IPS-NIHi7 (cell line): Measurements from ENCODE around the gene ADCYAP1.
"Not testable (repeated sequence)": the region's sequence is repeated elsewhere in the genome, so short reads cannot be mapped to it uniquely, and the experiment has no call there.

Experiments used
- DNase-seq: peaks from one replicate; pipeline ENCODE4 v3.0.0; 2012; ENCODE audit warnings: mixed read lengths; ENCODE audit errors: extremely low spot score

The ADCYAP1 gene

DNA sequence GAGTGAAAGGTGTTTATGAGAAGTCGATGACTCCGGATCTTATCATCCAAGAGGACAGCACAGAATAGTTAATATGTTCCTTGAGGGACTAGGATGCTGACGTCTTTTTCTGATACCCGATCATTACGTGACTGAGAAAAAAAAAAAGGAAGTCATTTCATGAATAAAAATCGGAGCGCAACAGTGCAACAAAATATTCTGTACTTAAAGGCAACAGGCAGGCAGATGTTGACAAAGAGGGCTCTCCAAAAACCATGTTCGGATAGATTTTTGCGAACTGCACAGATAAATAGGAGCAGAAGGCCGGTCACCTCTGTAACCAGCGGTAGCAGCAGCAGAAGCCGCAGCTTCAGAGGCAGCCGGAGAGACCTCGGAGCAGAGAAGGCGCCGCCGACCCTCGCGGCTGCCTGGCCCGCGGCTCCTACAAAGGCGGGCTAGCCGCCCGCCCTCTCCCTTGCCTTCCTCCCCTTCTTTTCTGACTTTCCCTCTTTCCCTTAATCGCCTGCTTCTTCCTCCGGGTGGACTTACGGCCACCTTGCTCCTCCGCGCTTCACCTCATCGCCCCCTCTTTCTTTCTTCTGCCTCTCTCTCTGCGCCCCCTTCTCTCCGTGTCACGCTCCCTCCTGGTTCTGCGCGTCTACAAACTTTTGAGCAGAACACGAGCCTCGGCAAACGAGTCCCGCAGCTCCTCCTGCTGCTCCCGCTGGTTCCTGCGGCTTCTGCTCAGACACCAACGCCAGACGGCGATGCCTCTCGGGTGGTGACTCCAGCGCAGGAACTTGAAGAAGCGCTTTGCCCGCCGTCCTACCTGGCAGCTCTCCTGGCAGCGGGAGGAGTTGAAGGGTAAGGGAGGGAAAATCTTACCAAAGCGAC is at the start of gene ADCYAP1:
Gene ADCYAP1 (plus strand): TSS at position 654 of the 873 bp plus-strand sequence. CDS start 516 bp downstream, outside the sequence.
- peak; percentile 62 for DNase-seq

- DNase-seq: no peak
Measured at GRCh38 chr18:857986-858385, 46.7 kb upstream of the ADCYAP1 start.

DNA sequence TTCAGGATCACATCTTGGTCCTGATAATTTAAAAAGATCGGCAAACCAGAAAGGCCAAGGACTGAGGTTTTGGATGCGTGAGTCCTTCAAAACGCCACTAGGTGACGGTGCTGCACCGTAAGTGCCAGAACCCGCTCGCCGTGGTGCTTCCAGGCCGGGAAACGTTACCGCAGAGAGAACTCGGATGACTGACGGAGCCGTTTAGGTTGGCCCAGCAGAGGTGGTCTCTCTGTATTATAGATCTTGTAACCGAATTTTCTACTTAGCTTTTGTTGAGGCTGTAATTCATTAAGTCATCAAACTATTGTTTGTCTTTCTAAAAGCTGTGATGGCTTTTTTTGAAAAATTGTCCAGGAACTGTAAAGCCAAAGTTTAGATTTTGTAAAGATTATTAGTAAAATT is 39.8 kb upstream of the ADCYAP1 start:
- DNase-seq: peak; percentile 87

GRCh38 chr18:867257-867656 is 37.4 kb upstream of the ADCYAP1 start:
- DNase-seq: no peak

DNA sequence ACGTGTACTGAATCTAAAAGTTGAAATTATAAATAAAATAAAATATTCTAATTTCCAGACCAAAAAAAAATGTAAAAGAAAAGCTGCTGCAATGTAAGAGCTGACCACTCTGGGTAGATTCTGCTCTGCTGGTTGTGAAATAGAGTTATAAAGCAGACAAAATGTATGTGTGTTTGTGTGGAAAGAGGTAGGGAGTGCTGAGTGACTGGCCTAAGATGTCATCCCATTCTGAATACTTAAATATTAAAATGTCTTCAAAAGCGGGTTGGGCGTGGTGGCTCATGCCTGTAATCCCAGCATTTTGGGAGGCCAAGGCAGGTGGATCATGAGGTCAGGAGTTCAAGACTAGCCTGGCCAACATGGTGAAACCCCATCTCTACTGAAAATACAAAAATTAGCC is 31.2 kb upstream of the ADCYAP1 start:
- DNase-seq: not testable (repeated sequence)

- no peak for DNase-seq
Measured at GRCh38 chr18:875912-876311, 28.8 kb upstream of the ADCYAP1 start.

GRCh38 chr18:877238-877637 is 27.4 kb upstream of the ADCYAP1 start:
- no peak for DNase-seq

GRCh38 chr18:886076-886475 is 18.6 kb upstream of the ADCYAP1 start:
- DNase-seq: no peak

DNA sequence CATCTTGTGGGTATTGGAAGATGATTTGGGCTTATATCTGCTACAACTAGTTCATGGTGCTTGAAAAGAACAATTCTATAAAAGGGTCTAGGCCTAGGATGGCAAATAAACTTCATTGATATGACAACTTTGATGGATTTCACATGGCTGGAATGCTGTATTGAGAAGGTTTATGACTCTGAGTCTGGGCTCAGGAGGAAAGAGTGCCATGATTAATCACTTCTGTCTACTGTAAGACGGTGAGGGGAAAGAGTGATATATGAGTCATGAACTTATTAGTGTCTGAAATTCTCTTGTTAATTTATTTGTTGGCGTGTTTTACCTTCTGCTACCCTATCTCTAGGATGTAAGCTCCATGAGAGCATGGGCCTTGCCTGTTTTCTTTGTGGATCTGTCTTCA is 17.0 kb upstream of the ADCYAP1 start:
- no peak for DNase-seq

DNA sequence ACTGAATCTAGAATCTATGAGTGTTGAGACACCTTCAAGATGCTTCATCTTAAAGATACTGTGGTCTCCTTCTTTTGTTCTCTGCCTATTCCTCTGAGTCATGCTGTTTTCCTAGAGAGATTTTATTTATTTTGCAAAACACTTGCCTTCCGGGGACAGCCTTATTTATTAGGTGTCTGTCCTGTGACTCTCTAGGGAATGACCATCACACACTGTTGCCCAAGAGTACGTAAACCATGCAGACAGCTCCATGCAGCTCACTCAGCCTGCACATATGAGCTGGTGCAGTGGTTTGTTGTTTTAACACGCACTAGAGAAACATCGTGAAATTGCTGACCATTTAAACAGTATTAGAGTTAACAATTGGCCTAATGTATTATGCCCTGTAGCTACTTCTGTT is 12.4 kb upstream of the ADCYAP1 start:
- no peak for DNase-seq

DNA sequence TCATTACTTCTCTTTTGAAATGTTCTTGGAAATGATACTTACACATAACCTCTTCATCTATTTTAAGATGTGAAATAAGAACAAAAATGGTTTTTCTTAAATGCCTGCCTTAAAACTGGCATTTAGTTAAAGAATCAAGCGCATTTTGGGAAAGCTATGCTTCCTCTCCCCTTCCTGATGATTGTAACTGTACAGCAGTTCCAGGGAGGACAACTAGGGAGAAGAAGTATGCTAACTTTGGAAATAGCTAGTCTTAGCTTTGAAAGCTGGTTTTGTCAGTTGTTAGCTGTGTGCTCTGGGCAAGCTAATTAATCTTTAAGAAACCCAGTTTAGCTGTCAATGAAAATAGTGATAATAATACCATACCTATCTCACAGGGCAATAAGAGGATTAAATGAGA is 8.4 kb upstream of the ADCYAP1 start:
- no peak for DNase-seq

DNA sequence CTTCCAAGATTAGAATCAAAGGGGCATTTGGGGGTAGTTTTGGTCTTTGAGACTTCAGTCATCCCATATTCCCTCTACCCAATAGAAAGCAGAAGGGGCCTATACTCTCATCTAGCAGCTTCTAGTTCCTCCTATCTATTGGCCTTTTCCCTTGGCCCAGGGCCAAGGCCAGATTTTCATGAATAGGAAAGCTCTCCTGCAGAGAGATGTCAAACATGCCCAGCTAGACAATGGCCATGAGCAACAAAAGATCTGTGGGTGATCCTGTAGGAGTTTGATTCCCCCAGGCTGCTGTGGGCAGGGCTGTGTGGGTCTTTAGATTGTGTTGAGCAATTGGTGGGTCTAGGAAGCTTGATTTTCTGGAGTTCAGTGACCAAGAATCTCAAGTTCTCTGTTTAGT is 2.9 kb upstream of the ADCYAP1 start:
- no peak for DNase-seq

DNA sequence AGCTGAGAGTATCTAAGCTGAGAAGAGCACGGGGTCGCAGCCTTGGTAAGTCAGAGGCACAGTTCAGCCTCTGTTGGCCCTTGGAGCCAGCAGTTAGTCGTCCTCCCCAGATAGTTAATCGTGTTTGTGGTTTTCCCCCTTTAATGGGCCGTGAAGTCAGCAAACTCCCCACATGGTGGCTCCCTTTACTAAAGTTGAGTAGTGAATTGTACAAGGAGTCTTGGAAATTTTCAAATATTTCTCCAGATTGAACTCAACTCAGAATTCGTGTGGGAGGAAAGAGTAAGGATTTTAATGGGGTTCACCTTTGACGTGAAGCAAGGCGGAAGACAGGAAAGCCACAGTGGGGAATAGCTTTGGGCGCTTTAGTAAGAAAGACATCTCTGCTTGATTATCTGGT is 2.4 kb upstream of the ADCYAP1 start:
- peak; percentile 52 for DNase-seq

- DNase-seq: peak; percentile 77
Measured at GRCh38 chr18:903701-904100, 970 bp upstream of the ADCYAP1 start.

DNA sequence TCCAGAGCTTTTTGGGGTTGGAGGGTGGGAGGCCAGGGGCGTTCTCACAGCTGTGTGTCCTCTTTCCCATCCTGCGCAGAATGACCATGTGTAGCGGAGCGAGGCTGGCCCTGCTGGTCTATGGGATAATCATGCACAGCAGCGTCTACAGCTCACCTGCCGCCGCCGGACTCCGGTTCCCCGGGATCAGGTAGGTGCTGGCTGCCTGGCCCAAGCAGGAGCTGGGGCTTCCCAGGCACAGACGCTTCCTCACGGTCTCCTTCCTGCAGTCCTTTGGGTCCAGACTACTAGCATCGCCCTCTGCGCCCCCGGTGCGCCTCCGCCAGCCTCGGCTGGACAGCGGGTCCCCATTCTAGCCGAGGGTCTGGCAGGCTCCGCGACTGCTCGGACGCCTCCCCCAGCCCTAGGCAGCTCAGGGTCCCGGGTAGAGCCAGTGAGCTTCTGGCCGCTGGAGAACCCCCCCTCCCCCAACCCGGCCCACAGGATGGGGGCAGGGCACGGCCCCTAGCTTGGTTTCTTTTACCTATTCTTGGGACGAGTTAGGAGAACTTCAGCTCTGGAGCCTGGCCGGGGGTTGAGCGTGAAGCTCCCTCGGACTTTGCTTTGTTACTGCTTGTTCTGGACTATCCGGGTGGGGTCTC is 756 bp downstream of the ADCYAP1 start:
- peak; percentile 34 for DNase-seq

GRCh38 chr18:905948-906415 is 1.3 kb downstream of the ADCYAP1 start:
- DNase-seq: peak; percentile 35

GRCh38 chr18:906416-907114 is 1.9 kb downstream of the ADCYAP1 start:
- peak; percentile 38 for DNase-seq

- DNase-seq: peak; percentile 61
Measured at GRCh38 chr18:907115-907884, 2.6 kb downstream of the ADCYAP1 start.

GRCh38 chr18:907885-908757 is 3.5 kb downstream of the ADCYAP1 start:
- no peak for DNase-seq
